Chondrocyte (in vitro differentiated cells): ENCODE measurements around the gene ATP8B4. TPM values are rescaled to one million over a fixed set of nuclear protein-coding genes. Genes with fewer than 3 reads are reported as not detected.

Source experiments
- DNase-seq: peaks from one replicate; pipeline ENCODE4 v3.0.0; 2021; ENCODE audit warnings: mixed read lengths, low spot score
- H3K27ac Mint-ChIP-seq: one replicate; pipeline ENCODE4 v1.8.0; 2021; ENCODE audit warnings: mild to moderate bottlenecking, moderate library complexity, mixed read lengths; ENCODE audit not compliant: unreplicated experiment
- H3K27me3 Mint-ChIP-seq: 2 replicates; pipeline ENCODE4 v1.8.0; 2021; ENCODE audit warnings: low read depth, mixed read lengths
- H3K36me3 Mint-ChIP-seq: 2 replicates; pipeline ENCODE4 v1.8.0; 2021; ENCODE audit warnings: low read depth, mixed read lengths
- H3K4me1 Mint-ChIP-seq: 2 replicates; pipeline ENCODE4 v1.8.0; 2021; ENCODE audit warnings: low read depth, mild to moderate bottlenecking, mixed read lengths
- H3K4me3 Mint-ChIP-seq: one replicate; pipeline ENCODE4 v1.8.0; 2021; ENCODE audit warnings: mild to moderate bottlenecking, moderate library complexity, mixed read lengths; ENCODE audit not compliant: unreplicated experiment
- H3K9me3 Mint-ChIP-seq: 2 replicates; pipeline ENCODE4 v1.8.0; 2021; ENCODE audit warnings: low read depth, mixed read lengths
- total RNA-seq: library from RNA; stranded (reverse); gene quantifications from 3 replicates; pipeline ENCODE4 v1.2.1, GENCODE V29; 2021
- TF ChIP-seq, protein P1 (sequence below): fragments of 200-600 bp; sonication (generic); IDR thresholded peaks from 2 replicates; pipeline ENCODE4 v1.5.0; 2021; ENCODE audit warnings: antibody characterized with exemption, mild to moderate bottlenecking, moderate library complexity

The ATP8B4 gene
- total RNA-seq, 1 donor from 2014 or later: not detected

DNA sequence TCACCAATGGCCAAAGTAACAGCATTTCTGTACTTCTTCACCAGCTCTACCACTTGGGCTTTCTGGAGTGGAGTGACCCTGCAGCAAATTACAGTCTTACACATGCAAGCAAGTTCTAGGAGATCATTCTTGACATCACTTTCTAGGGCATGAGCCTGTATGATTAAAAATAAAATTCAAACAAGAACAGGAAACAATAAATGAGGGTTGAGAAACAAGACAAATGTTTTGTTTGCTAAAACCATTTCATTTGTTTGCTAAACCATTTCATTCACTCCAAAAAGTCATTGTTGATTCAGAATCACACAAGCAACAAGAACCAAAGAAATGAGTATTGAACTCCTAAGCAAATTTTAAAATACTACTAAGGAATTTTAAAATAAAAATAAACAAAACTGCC is 220.9 kb downstream of the ATP8B4 start:
- Mint-ChIP-seq H3K36me3 (no peaks in the 10 kb centered on the region), H3K27ac (no peak overlapping the region), H3K27me3 (no peaks in the 10 kb centered on the region), H3K4me3 (no peak overlapping the region), H3K4me1 (peaks cover 26% of the 10 kb centered on the region), H3K9me3 (no peaks in the 10 kb centered on the region)
- DNase-seq: no peak
- TF ChIP-seq, protein P1, sequence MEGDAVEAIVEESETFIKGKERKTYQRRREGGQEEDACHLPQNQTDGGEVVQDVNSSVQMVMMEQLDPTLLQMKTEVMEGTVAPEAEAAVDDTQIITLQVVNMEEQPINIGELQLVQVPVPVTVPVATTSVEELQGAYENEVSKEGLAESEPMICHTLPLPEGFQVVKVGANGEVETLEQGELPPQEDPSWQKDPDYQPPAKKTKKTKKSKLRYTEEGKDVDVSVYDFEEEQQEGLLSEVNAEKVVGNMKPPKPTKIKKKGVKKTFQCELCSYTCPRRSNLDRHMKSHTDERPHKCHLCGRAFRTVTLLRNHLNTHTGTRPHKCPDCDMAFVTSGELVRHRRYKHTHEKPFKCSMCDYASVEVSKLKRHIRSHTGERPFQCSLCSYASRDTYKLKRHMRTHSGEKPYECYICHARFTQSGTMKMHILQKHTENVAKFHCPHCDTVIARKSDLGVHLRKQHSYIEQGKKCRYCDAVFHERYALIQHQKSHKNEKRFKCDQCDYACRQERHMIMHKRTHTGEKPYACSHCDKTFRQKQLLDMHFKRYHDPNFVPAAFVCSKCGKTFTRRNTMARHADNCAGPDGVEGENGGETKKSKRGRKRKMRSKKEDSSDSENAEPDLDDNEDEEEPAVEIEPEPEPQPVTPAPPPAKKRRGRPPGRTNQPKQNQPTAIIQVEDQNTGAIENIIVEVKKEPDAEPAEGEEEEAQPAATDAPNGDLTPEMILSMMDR: no peak

DNA sequence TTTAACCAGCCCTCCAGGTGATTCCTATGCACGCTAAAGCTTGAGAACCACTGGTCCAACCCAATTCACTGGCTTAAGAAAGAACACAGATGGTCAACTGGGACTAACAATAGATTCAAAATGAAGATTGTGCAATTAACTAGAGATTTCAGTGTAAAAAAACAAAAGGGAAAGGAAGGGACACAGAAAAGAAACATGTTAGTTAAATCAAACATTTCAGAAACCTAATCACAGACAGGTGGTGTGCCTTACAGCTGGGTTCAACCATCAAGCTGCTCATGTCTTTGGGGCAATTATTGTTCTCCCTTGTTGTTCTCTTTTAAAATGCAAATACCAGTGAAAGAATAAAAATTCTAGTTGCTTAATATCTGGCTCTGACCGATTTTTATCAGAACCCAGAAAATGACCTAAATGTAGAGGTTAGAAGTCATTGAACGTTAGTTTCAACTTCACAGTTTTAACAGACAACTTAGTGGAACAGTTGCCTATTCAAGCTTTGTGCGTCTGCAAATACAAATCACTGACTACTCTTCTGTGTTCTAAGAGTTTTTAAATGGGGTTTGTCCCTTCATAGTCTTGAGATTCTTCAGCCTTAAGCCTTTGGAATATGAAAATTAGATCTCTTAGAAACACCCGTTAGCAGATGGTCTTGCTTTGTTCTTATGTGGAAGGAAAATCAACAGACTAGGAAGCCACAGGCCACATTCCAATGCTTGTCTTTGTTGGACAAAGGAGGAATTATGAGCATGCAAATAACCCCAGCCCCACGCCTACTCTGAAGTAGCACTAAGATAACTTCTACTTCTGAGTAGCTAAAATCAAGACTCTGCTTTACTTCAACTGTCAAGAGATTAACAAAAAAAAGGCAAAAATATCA is 223.4 kb downstream of the ATP8B4 start:
- no peak overlapping the region for H3K27ac Mint-ChIP-seq
- no peak for DNase-seq
- no peak overlapping the region for H3K4me3 Mint-ChIP-seq
- H3K36me3 Mint-ChIP-seq: no peaks in the 10 kb centered on the region
- peaks cover 3% of the 10 kb centered on the region for H3K27me3 Mint-ChIP-seq
- H3K9me3 Mint-ChIP-seq: no peaks in the 10 kb centered on the region
- TF ChIP-seq, protein P1: no peak
- H3K4me1 Mint-ChIP-seq: peaks cover 5% of the 10 kb centered on the region

DNA sequence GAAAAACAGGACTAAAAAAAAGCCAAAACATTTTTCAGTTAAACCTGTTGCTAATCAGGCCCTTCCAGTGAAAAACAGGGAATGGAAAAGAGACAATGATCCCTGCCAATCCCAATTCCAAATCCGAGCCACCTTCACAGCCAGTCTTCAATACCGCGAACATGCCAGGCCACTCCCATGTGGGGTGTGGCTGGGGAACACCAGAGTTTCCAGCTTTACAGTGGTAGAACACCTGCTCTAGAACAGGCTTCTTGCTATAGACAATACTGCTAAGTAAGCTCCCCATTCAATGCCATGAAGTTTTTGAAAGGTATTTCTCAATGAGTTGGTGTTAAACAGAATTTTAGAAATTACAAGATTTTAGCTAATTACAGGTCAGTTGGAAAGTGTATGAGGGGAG is 228.3 kb downstream of the ATP8B4 start:
- H3K36me3 Mint-ChIP-seq: no peaks in the 10 kb centered on the region
- peaks cover 4% of the 10 kb centered on the region for H3K27me3 Mint-ChIP-seq
- TF ChIP-seq, protein P1: no peak
- no peaks in the 10 kb centered on the region for H3K4me1 Mint-ChIP-seq
- DNase-seq: no peak
- H3K4me3 Mint-ChIP-seq: no peak overlapping the region
- no peak overlapping the region for H3K27ac Mint-ChIP-seq
- no peaks in the 10 kb centered on the region for H3K9me3 Mint-ChIP-seq

DNA sequence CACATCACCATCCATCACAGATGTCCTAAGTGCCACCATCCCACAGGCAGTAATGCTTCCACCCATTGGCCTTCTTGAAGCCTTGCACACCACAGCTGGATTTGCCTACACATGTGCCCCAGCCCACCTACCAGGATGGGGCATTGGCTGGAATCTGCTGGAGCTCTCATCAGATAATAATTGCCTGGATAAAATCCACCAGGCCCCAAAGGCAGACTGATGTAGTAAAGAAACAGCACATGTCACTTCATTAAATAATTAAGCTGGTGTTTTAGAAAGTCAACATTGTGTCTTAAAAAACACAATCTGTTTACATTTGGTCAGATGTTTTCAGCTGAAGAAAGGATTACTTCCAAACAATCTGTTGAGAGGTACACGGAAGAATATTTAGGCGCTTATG is 229.5 kb downstream of the ATP8B4 start:
- H3K27ac Mint-ChIP-seq: no peak overlapping the region
- peaks cover 2% of the 10 kb centered on the region for H3K36me3 Mint-ChIP-seq
- peaks cover 6% of the 10 kb centered on the region for H3K27me3 Mint-ChIP-seq
- peaks cover 4% of the 10 kb centered on the region for H3K9me3 Mint-ChIP-seq
- TF ChIP-seq, protein P1: no peak
- no peak overlapping the region for H3K4me3 Mint-ChIP-seq
- H3K4me1 Mint-ChIP-seq: no peaks in the 10 kb centered on the region
- no peak for DNase-seq

DNA sequence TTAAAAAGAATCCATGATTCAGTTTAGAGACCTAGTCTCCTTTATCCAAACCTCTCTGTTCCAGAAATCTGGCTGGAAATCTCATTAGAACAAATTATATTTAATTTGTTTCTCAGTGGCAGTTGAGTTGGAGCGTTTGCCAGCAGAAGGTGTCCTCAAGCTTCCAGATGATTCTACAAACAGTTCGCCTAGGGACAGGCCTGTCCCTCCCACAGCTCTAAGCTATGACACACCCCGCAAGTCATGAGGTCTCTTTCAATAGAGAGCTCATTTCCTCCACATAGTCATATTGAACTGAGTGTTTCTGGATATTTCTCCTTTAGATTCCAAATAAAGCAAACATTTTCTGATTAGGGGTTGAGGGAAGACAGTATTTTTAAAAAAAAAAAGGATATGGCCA is 230.3 kb downstream of the ATP8B4 start:
- Mint-ChIP-seq H3K27ac (no peak overlapping the region), H3K27me3 (peaks cover 6% of the 10 kb centered on the region), H3K36me3 (peaks cover 2% of the 10 kb centered on the region), H3K4me1 (no peaks in the 10 kb centered on the region), H3K4me3 (no peak overlapping the region), H3K9me3 (peaks cover 4% of the 10 kb centered on the region)
- TF ChIP-seq, protein P1: no peak
- DNase-seq: no peak
